GM04503 (cell line): ENCODE results near the gene CNTNAP2.
A peak's percentile ranks its signal among the peaks of the same experiment; 100 is the strongest.
"Not testable (repeated sequence)": the region's sequence is repeated elsewhere in the genome, so short reads cannot be mapped to it uniquely, and the experiment has no call there.

ENCODE experiments used
- DNase-seq: peaks from one replicate; pipeline ENCODE4 v3.0.0-alpha.2; 2012; ENCODE audit warnings: low read depth

Gene CNTNAP2

GRCh38 chr7:147114525-147114924, 997.9 kb downstream of the CNTNAP2 start:
- not testable (repeated sequence) for DNase-seq

GRCh38 chr7:147136352-147136751, 1019.8 kb downstream of the CNTNAP2 start:
- no peak for DNase-seq

DNA sequence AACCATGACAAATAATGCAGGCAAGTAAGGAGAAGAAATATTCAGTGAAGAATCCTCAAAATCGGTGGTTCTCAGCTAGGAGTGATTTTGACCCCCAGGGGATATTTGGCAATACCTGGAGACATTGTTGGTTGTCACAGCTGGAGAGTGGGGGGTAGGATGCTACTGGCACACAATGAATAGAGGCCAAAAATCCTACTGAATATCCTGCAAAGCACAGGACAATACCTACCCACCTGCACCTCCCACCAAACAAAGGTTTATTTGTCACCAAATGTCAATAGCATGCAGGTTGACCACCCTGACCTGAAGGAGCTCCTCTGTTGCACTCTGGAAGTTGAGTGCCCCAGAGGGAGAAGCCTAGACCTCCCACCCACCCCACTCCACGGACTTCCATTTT, 1028.6 kb downstream of the CNTNAP2 start:
- DNase-seq = no peak

DNA sequence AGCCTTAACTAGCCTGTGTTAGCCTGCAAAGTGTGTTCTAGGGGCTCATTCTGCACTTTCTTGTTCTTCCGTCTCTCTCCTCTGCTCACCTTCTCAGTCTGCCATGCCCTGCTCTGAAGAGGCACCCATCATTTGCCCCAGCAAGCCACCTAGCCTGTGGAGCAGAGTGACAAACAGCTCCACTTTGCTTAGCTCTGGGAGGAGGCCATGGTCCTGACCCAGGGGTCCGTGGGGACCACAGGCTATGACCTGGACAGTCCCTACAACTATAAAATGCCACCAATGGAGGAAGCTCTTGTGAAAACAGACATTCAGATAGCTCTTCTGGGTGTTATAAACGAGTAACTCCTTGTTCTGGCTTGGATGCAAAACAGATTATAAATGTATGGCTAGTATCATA, 1029.6 kb downstream of the CNTNAP2 start:
- no peak for DNase-seq

GRCh38 chr7:147151661-147152060, 1035.1 kb downstream of the CNTNAP2 start:
- no peak for DNase-seq

GRCh38 chr7:147153571-147153970, 1037.0 kb downstream of the CNTNAP2 start:
- no peak for DNase-seq

GRCh38 chr7:147161405-147161804, 1044.8 kb downstream of the CNTNAP2 start:
- no peak for DNase-seq

- DNase-seq = no peak
These were observed 1053.9 kb downstream of the CNTNAP2 start for GRCh38 chr7:147170341-147171012.

- DNase-seq = no peak
These were observed 1054.4 kb downstream of the CNTNAP2 start for GRCh38 chr7:147171013-147171391.

- DNase-seq = no peak
These were observed 1057.3 kb downstream of the CNTNAP2 start for GRCh38 chr7:147173883-147174282.

- DNase-seq = peak; percentile 0
These were observed 1066.3 kb downstream of the CNTNAP2 start for GRCh38 chr7:147182874-147183273.

DNA sequence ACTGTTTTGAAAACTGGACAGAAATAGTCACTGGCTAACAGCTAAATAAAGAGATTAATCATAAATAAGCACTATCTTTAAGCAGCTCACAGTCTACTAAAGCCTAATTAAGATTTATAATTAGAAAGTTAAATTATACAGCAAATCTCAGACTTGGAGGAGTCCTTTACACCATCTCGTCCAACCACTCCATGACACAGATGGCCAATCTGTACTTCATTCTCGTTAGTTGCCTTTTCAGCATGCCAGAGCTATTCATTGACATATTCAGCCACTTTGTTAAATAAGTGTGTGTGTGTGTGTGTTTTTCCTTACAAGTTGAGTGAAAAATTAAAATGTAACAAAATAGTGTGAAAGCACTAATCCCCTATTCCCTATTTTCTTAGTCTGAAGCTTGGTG, 1066.7 kb downstream of the CNTNAP2 start:
- DNase-seq = no peak

GRCh38 chr7:147188467-147188866, 1071.9 kb downstream of the CNTNAP2 start:
- no peak for DNase-seq

- no peak for DNase-seq
These were observed 1076.9 kb downstream of the CNTNAP2 start for GRCh38 chr7:147193476-147193875.

DNA sequence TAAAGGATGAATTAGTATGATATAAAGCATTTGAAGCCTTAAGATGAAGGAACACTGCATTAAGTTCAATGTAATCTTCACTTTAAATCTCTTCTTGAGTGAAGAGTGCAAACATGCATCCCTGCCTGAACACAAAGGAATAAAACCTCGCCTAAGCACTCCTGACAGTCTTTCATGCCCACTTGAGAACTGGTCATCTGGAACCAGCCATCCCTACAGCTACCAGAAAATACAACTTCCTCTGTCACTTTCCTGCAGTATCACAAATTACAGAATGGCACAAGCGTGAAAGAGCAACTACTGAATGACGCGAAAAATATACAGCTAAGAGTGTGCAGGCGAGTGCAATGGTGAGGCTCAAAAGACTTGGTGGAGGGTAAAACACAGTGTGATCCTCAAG, 1079.9 kb downstream of the CNTNAP2 start:
- DNase-seq = no peak

DNA sequence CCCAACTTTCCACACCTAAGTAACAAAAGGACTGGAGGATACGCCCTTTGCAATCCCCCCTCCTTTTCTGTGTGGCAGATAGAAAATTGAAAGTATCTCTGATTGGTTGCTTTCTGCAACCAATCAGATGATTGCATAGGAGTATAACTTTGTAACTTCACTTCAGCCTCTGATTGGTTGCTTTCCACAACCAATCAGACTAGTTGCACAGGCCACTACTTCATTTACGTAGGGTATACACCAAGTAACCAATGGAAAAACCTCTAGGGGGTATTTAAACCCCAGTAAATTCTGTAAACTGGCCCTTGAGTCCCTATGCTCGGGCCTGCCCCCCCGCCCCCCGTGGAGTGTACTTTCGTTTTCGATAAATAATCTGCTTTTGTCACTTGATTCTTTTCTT, 1080.4 kb downstream of the CNTNAP2 start:
- no peak for DNase-seq

GRCh38 chr7:147199868-147200267, 1083.3 kb downstream of the CNTNAP2 start:
- DNase-seq = no peak

DNA sequence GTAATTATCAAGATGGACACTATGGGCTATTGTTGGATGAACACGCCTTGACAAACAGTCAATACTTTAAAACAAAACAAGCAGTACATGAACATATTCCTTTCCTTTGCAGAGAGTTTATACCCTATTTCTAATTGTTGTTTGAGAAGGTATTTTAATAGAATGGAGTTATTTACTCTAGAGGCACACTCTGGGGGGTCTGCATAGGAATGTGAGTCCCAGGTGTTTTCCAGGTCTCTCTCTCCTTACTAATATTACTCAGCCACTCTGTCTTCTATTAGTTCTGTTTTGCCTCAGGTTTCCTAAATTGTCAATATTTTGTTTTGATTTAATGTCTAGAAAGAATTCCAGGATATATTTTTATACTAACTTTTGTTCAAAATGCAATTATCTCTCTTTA, 1091.4 kb downstream of the CNTNAP2 start:
- DNase-seq = no peak

GRCh38 chr7:147231275-147231674, 1114.7 kb downstream of the CNTNAP2 start:
- DNase-seq = no peak

DNA sequence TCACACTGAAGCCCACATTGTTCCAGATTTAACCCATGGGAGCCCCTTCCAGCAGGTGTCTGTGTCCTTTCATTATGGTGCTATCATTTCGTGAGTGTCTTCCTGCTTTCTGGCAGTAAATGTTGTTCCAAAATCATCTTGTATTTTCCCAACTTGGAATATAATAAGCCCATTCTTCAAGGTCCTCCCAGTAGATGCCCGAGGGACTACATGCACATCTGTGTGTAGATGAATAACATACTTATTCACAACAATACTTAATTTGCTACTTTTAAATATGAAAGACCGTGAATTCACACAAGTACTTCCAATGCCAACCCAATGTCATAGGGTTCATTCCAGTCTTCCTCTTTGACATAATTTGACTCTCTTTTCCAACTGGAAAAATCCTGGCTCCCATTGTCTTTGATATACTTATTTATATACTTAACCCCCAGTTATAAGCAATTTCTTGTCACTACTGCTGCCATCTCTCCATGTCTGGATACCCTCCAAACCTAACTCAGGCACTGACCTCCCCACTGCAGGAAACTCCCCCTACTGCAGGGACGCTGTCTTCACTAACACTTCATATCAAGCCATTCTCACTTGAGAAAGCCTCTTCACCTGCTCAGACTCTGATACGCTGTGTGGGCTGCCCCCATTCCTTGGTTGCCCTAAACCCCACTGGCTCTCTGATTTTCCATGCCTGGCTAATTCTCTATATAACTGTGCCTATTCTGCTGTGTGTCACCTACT, 1119.2 kb downstream of the CNTNAP2 start:
- DNase-seq = no peak

- no peak for DNase-seq
These were observed 1123.9 kb downstream of the CNTNAP2 start for GRCh38 chr7:147240468-147240867.

GRCh38 chr7:147245274-147245673, 1128.7 kb downstream of the CNTNAP2 start:
- no peak for DNase-seq

DNA sequence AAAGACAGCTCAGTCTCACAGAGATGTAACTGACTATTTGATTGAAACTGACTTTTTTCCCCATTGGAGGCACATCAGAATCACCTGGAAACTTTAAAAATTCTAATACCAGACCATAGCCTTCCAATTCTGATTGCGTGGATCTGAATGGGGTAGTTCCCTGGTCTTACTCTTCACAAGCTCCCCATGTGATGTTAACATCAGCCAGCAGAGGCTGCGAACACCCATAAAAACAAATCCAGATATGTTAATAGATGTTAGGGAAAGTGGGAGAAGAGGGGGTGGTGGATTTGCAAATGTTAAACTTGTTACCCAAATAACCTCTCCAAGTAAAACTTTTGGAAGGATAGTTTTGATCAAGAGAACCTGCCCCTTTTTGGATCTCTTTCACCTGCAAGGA, 1133.4 kb downstream of the CNTNAP2 start:
- no peak for DNase-seq
